Adrenal gland (tissue), 12 donors: ENCODE results near the gene ST6GALNAC3. TPM values are rescaled to one million over a fixed set of nuclear protein-coding genes. Genes with fewer than 3 reads are reported as not detected.
A peak's percentile ranks its signal among the peaks of the same experiment; 100 is the strongest.

Experiments used
- DNase-seq, 7 donors: peaks; one replicate each; pipeline ENCODE4 v3.0.0-alpha.2; 2019 to 2020
- H3K27ac ChIP-seq, 5 donors: fragments of 200-600 bp; sonication (generic) in 4 of 5; 1 replicate in 3 of 5; 2 replicates in 2 of 5; pipeline versions ENCODE4 v1.5.1 to v1.8.0; 2016 to 2020; ENCODE audit warnings: mild to moderate bottlenecking in 1 of 5
- H3K27me3 ChIP-seq: fragments of 200-600 bp; 2 replicates; pipeline ENCODE4 v1.8.0; 2021
- H3K36me3 ChIP-seq, 2 donors: fragments of 200-600 bp; replicated peaks in 1 of 2; 1 replicate in 1 of 2; 2 replicates in 1 of 2; pipeline versions ENCODE4 v1.5.1 to v1.8.0; 2018 to 2022
- H3K4me1 ChIP-seq, 2 donors: fragments of 200-600 bp; replicated peaks in 1 of 2; 1 replicate in 1 of 2; 2 replicates in 1 of 2; pipeline versions ENCODE4 v1.5.1 to v1.8.0; 2018 to 2021
- H3K4me3 ChIP-seq, 4 donors: fragments of 200-600 bp; sonication (generic) in 3 of 4; one replicate each; pipeline ENCODE4 v1.5.1; 2016 to 2018
- H3K9me3 ChIP-seq, 3 donors: fragments of 200-600 bp; sonication (generic) in 1 of 3; replicated peaks in 1 of 3; 1 replicate in 2 of 3; 2 replicates in 1 of 3; pipeline versions ENCODE4 v1.5.1 to v1.8.0; 2016 to 2021
- CTCF ChIP-seq, 6 experiments: fragments of 450-650 bp in 4 of 6; fragments of 200-600 bp in 2 of 6; sonication (generic) in 1 of 6; IDR thresholded peaks; 1 replicate in 5 of 6; 2 replicates in 1 of 6; pipeline versions ENCODE4 v1.5.1 to v1.8.0; 2016 to 2021; ENCODE audit warnings: antibody characterized with exemption in 6 of 6, mild to moderate bottlenecking in 2 of 6, moderate library complexity in 1 of 6
- POLR2A ChIP-seq, 2 donors: fragments of 450-650 bp; IDR thresholded peaks; one replicate each; pipeline ENCODE4 v1.6.1; 2017; ENCODE audit warnings: antibody characterized with exemption in 2 of 2, mild to moderate bottlenecking in 2 of 2, moderate library complexity in 1 of 2
- WGBS, 4 donors: extraction: QIAGEN DNeasy Blood & Tissue Kit in 2 of 4; methylation state at CpG; one replicate each; pipeline versions ENCODE4 v1.1.5 to v1.1.7; 2013 to 2017; 5-methylcytosine and 5-hydroxymethylcytosine counted together
- intact Hi-C, 2 donors: fragments of 100-400 bp; cut with DNase I; formaldehyde crosslinking; loops; one replicate each; pipeline versions ENCODE4 v1.14.1 to v1.15.0; 2022 to 2023
- polyA plus RNA-seq, 3 donors: library from polyadenylated mRNA; stranded (reverse); fragments of 200-250 nt in 2 of 3; fragments of 350-450 nt in 1 of 3; fragmentation: Illumina TruSeq in 1 of 3; extraction: RNeasy Lipid Tissue Mini Kit (QIAGEN cat#74804) in 1 of 3; gene quantifications; one replicate each; pipeline ENCODE4 v1.2.3, GENCODE V29; 2013 to 2014
- total RNA-seq, 9 donors: library from RNA; depleted of rRNA in 4 of 9; stranded (reverse); fragments of >200 nt in 4 of 9; fragments of 120-200 nt in 1 of 9; fragmentation: NEBNext Ultra II Directional in 1 of 9; extraction: Animal tissue kit (Norgen Biotek cat#: 25700) in 1 of 9; gene quantifications; one replicate each; pipeline versions ENCODE4 v1.1.0 to v1.2.4, GENCODE V29; 2013 to 2023
- donor health status: healthy with polysubstance abuse.
- donor health status: Bipolar disorder and iron deficiency.
- donor health status: DM: yes; HTN: yes; CAD: no.
- donor health status: DM: no; HTN: no; CAD: no.
- donor health status: DM: no; HTN: no; CAD: no.
- donor health status: DM: yes; HTN: yes; CAD: no.

ST6GALNAC3 gene
- total and polyA plus RNA-seq, 12 donors: 1.4 to 11.5 (median 5.9) TPM

- intact Hi-C loops: no loop called here
- H3K27me3 ChIP-seq: peaks cover 8% of the 10 kb centered on the region
- H3K9me3 ChIP-seq: no peaks in the 10 kb centered on the region
- no peak for TF ChIP-seq POLR2A (IDR thresholded peaks at IDR 0.05)
- no peak for TF ChIP-seq CTCF (IDR thresholded peaks at IDR 0.05)
- 39 to 48% (median 46%) methylated on average over 6 of the region's 6 CpGs for WGBS, 4 donors
- no peaks in the 10 kb centered on the region for H3K36me3 ChIP-seq
- no peak overlapping the region for H3K27ac ChIP-seq
- no peaks in the 10 kb centered on the region for H3K4me1 ChIP-seq
- peak in 2 of 7 donors; percentile 20 to 58 for DNase-seq
- H3K4me3 ChIP-seq: no peak overlapping the region
These were observed 21.5 kb upstream of the ST6GALNAC3 start for GRCh38 chr1:76053021-76053420.

- Histone ChIP-seq H3K27me3 (peaks cover 8% of the 10 kb centered on the region), H3K4me1 (no peaks in the 10 kb centered on the region), H3K9me3 (no peaks in the 10 kb centered on the region), H3K36me3 (no peaks in the 10 kb centered on the region), H3K4me3 (no peak overlapping the region), H3K27ac (no peak overlapping the region)
- intact Hi-C loops: no loop called here
- WGBS, 4 donors: 60 to 78% (median 71%) methylated on average over 2 of the region's 2 CpGs
- TF ChIP-seq POLR2A (IDR thresholded peaks at IDR 0.05) (no peak), CTCF (IDR thresholded peaks at IDR 0.05) (no peak)
- DNase-seq: no peak
These were observed 20.2 kb upstream of the ST6GALNAC3 start for GRCh38 chr1:76054359-76054758.

- DNase-seq: no peak
- TF ChIP-seq POLR2A (IDR thresholded peaks at IDR 0.05) (no peak), CTCF (IDR thresholded peaks at IDR 0.05) (no peak)
- Histone ChIP-seq H3K9me3 (no peaks in the 10 kb centered on the region), H3K4me1 (no peaks in the 10 kb centered on the region), H3K36me3 (no peaks in the 10 kb centered on the region), H3K27ac (no peak overlapping the region), H3K27me3 (peaks cover 8% of the 10 kb centered on the region), H3K4me3 (no peak overlapping the region)
- intact Hi-C loops: no loop called here
- WGBS, 4 donors: 67 to 85% (median 77%) methylated on average over 4 of the region's 4 CpGs
These were observed 18.6 kb upstream of the ST6GALNAC3 start for GRCh38 chr1:76055987-76056386.

GRCh38 chr1:76059451-76059850, 15.1 kb upstream of the ST6GALNAC3 start:
- no peak overlapping the region for H3K27ac ChIP-seq
- no peaks in the 10 kb centered on the region for H3K4me1 ChIP-seq
- no peaks in the 10 kb centered on the region for H3K36me3 ChIP-seq
- WGBS, 4 donors: 40 to 61% (median 49%) methylated on average over 2 of the region's 2 CpGs
- H3K9me3 ChIP-seq: no peaks in the 10 kb centered on the region
- no peak for TF ChIP-seq POLR2A (IDR thresholded peaks at IDR 0.05)
- TF ChIP-seq CTCF (IDR thresholded peaks at IDR 0.05): no peak
- peaks cover 8% of the 10 kb centered on the region for H3K27me3 ChIP-seq
- no peak overlapping the region for H3K4me3 ChIP-seq
- intact Hi-C loops: no loop called here
- no peak for DNase-seq
